Thyroid gland (tissue), 4 donors: ENCODE results near the gene RMND5A. TPM values are rescaled to one million over a fixed set of nuclear protein-coding genes. Genes with fewer than 3 reads are reported as not detected.
A peak's percentile ranks its signal among the peaks of the same experiment; 100 is the strongest.
"Not testable (repeated sequence)": the region's sequence is repeated elsewhere in the genome, so short reads cannot be mapped to it uniquely, and the experiment has no call there.

Experiments used
- DNase-seq, 2 donors: peaks; one replicate each; pipeline ENCODE4 v3.0.0-alpha.2; 2019
- H3K27ac ChIP-seq, 3 donors: fragments of 200-600 bp; sonication (generic); 1 replicate in 2 of 3; 2 replicates in 1 of 3; pipeline ENCODE4 v1.5.1; 2016 to 2019; ENCODE audit warnings: mild to moderate bottlenecking in 1 of 3, moderate library complexity in 1 of 3
- H3K27me3 ChIP-seq: fragments of 200-600 bp; sonication (generic); one replicate; pipeline ENCODE4 v1.5.1; 2019
- H3K36me3 ChIP-seq, 2 donors: fragments of 200-600 bp; sonication (generic); one replicate each; pipeline ENCODE4 v1.5.1; 2016 to 2019
- H3K4me1 ChIP-seq, 2 donors: fragments of 200-600 bp; sonication (generic); one replicate each; pipeline ENCODE4 v1.5.1; 2017 to 2019
- H3K4me3 ChIP-seq, 3 donors: fragments of 200-600 bp; sonication (generic); replicated peaks in 1 of 3; 1 replicate in 2 of 3; 2 replicates in 1 of 3; pipeline ENCODE4 v1.5.1; 2016; ENCODE audit warnings: mild to moderate bottlenecking in 1 of 3
- H3K9me3 ChIP-seq: fragments of 200-600 bp; sonication (generic); one replicate; pipeline ENCODE4 v1.5.1; 2017
- CTCF ChIP-seq, 6 experiments: fragments of 200-600 bp in 3 of 6; fragments of 450-650 bp in 3 of 6; sonication (generic) in 3 of 6; IDR thresholded peaks; one replicate each; pipeline ENCODE4 v1.5.1; 2016 to 2019; ENCODE audit warnings: antibody characterized with exemption in 6 of 6, mild to moderate bottlenecking in 2 of 6, inconsistent platforms in 1 of 6, moderate library complexity in 1 of 6
- POLR2A ChIP-seq, 2 donors: fragments of 450-650 bp; IDR thresholded peaks; one replicate each; pipeline ENCODE4 v1.6.1; 2017; ENCODE audit warnings: antibody characterized with exemption in 2 of 2, mild to moderate bottlenecking in 2 of 2, moderate library complexity in 1 of 2
- WGBS, 2 donors: methylation state at CpG; one replicate each; pipeline ENCODE4 v1.1.5; 2017; 5-methylcytosine and 5-hydroxymethylcytosine counted together
- intact Hi-C: fragments of 100-400 bp; cut with DNase I; formaldehyde crosslinking; loops from one replicate; pipeline ENCODE4 v1.15.1; 2023
- total RNA-seq, 4 donors: library from RNA; depleted of rRNA; stranded (reverse); fragments of >200 nt; gene quantifications; one replicate each; pipeline ENCODE4 v1.2.3, GENCODE V29; 2016

RMND5A gene
- total RNA-seq, 4 donors from 2014 or later: 29.0 to 45.5 (median 41.0) TPM

GRCh38 chr2:86700690-86701089, 19.4 kb upstream of the RMND5A start:
- H3K9me3 ChIP-seq: no peaks in the 10 kb centered on the region
- TF ChIP-seq POLR2A (IDR thresholded peaks at IDR 0.05): no peak
- TF ChIP-seq CTCF (IDR thresholded peaks at IDR 0.05): no peak
- 74 to 89% methylated on average over 1 of the region's 1 CpG for WGBS, 2 donors
- no peaks in the 10 kb centered on the region for H3K27me3 ChIP-seq
- H3K27ac ChIP-seq: no peak overlapping the region
- H3K4me1 ChIP-seq: no peaks in the 10 kb centered on the region
- H3K36me3 ChIP-seq: no peaks in the 10 kb centered on the region
- no peak overlapping the region for H3K4me3 ChIP-seq
- intact Hi-C loops: no loop called here
- no peak for DNase-seq

- no peak for TF ChIP-seq CTCF (IDR thresholded peaks at IDR 0.05)
- no peak for TF ChIP-seq POLR2A (IDR thresholded peaks at IDR 0.05)
- Histone ChIP-seq H3K27ac (no peak overlapping the region), H3K36me3 (no peaks in the 10 kb centered on the region), H3K4me3 (no peak overlapping the region), H3K27me3 (no peaks in the 10 kb centered on the region), H3K4me1 (no peaks in the 10 kb centered on the region), H3K9me3 (no peaks in the 10 kb centered on the region)
- DNase-seq: no peak
- intact Hi-C loops: no loop called here
- WGBS, 2 donors: 66 to 79% methylated on average over 14 of the region's 14 CpGs
Observed at GRCh38 chr2:86703704-86704361, 16.3 kb upstream of the RMND5A start.

- Histone ChIP-seq H3K4me3 (no peak overlapping the region), H3K36me3 (no peaks in the 10 kb centered on the region), H3K4me1 (no peaks in the 10 kb centered on the region), H3K27ac (no peak overlapping the region), H3K9me3 (no peaks in the 10 kb centered on the region), H3K27me3 (no peaks in the 10 kb centered on the region)
- intact Hi-C loops: no loop called here
- DNase-seq: no peak
- WGBS, 2 donors: 61 to 68% methylated on average over 4 of the region's 4 CpGs
- TF ChIP-seq POLR2A (IDR thresholded peaks at IDR 0.05): no peak
- TF ChIP-seq CTCF (IDR thresholded peaks at IDR 0.05): no peak
Observed at GRCh38 chr2:86704459-86704971, 15.6 kb upstream of the RMND5A start.

GRCh38 chr2:86706220-86706619, 13.9 kb upstream of the RMND5A start:
- Histone ChIP-seq H3K4me1 (no peaks in the 10 kb centered on the region), H3K27ac (no peak overlapping the region), H3K4me3 (no peak overlapping the region), H3K27me3 (no peaks in the 10 kb centered on the region), H3K9me3 (no peaks in the 10 kb centered on the region), H3K36me3 (no peaks in the 10 kb centered on the region)
- intact Hi-C loops: no loop called here
- no peak for DNase-seq
- TF ChIP-seq CTCF (IDR thresholded peaks at IDR 0.05) (no peak), POLR2A (IDR thresholded peaks at IDR 0.05) (no peak)
- 84 to 85% methylated on average over 6 of the region's 6 CpGs for WGBS, 2 donors

- intact Hi-C loops: no loop called here
- H3K4me1 ChIP-seq: no peaks in the 10 kb centered on the region
- H3K4me3 ChIP-seq: no peak overlapping the region
- DNase-seq: no peak
- no peaks in the 10 kb centered on the region for H3K36me3 ChIP-seq
- H3K9me3 ChIP-seq: no peaks in the 10 kb centered on the region
- TF ChIP-seq CTCF (IDR thresholded peaks at IDR 0.05) (no peak), POLR2A (IDR thresholded peaks at IDR 0.05) (no peak)
- H3K27me3 ChIP-seq: no peaks in the 10 kb centered on the region
- 97 to 98% methylated on average over 2 of the region's 2 CpGs for WGBS, 2 donors
- no peak overlapping the region for H3K27ac ChIP-seq
Observed at GRCh38 chr2:86706935-86707334, 13.2 kb upstream of the RMND5A start.

GRCh38 chr2:86708126-86708525, 12.0 kb upstream of the RMND5A start:
- intact Hi-C loops, H3K36me3 ChIP-seq, H3K4me1 ChIP-seq, H3K27ac ChIP-seq, H3K27me3 ChIP-seq, H3K4me3 ChIP-seq, H3K9me3 ChIP-seq, DNase-seq: not testable (repeated sequence)
- 87 to 88% methylated on average over 4 of the region's 4 CpGs for WGBS, 2 donors

- H3K4me1 ChIP-seq, intact Hi-C loops, DNase-seq, H3K27ac ChIP-seq, H3K27me3 ChIP-seq, H3K36me3 ChIP-seq, H3K4me3 ChIP-seq, H3K9me3 ChIP-seq: not testable (repeated sequence)
- 40 to 54% methylated on average over 3 of the region's 3 CpGs for WGBS, 2 donors
Observed at GRCh38 chr2:86714579-86715173, 5.4 kb upstream of the RMND5A start.

GRCh38 chr2:86719263-86719636, 841 bp upstream of the RMND5A start:
- no CpG with 5 or more reads among the region's 30 CpGs for WGBS, 2 donors
- H3K4me1 ChIP-seq, H3K27me3 ChIP-seq, H3K9me3 ChIP-seq, H3K36me3 ChIP-seq, DNase-seq, intact Hi-C loops, H3K4me3 ChIP-seq: not testable (repeated sequence)
- H3K27ac ChIP-seq: peak overlapping the region in 2 of 3 donors; percentile 30 to 81
